GM18907 (cell line): Measurements from ENCODE around the gene LRBA.
"Not testable (repeated sequence)": the region's sequence is repeated elsewhere in the genome, so short reads cannot be mapped to it uniquely, and the experiment has no call there.

Experiments
- ATAC-seq: cut with Tn5 transposase; IDR thresholded peaks from one replicate; pipeline ENCODE4 v1.9.1; 2021; ENCODE audit warnings: mild to moderate bottlenecking, moderate library complexity; ENCODE audit not compliant: unreplicated experiment

The LRBA gene

GRCh38 chr4:150518559-150518958 lies 496.5 kb downstream of the LRBA start:
- ATAC-seq = no peak

- ATAC-seq = no peak
Observed at GRCh38 chr4:150515135-150515534, 499.9 kb downstream of the LRBA start.

DNA sequence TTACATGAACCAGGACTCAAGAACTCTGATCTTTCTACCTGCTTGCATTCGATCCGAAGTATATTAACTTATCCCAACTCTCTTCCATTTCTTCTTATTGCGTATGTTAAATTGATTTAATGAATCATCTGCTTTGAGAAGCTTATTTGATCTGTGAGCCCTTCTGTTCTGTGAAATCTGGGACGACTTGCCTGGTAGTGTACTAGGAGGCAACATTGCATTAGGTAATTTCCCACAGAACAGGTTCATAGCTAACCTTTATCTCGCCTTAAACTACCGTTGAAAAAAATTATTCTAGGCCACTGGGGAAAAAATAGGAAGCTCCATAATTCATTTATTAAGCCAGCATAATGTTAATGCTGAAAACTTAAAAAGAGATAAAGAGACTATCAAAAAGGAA lies 500.4 kb downstream of the LRBA start:
- no peak for ATAC-seq

DNA sequence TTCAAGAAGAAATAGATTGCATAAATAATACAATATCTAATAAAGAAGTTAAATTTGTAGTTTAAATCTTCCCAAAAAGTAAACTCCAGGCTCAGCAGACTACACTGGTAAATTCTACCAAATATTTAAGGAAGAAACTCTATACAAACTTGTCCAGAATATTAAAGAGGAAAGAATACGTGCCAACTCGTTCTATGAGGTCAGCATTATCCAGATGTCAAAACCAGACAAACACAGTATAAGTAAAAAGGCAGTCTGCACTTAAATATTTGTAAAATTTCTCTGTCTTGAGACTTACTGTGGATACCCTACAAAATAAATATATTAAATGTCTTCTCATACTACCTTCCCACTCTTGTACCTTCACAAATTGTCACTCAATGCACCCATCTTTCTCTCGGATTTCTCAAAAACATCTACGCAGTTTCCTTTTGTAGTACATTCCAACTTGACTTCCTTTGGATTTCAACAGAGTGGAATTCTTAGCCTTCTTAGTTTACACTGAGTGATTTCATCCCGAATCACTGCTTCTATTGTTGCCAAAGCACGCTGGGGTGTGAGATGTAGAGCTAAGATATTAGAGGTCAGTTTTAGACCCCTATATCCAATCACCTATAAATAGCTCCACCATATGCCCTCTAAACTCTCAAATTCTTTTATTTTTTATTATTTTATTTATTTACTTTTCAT lies 504.8 kb downstream of the LRBA start:
- no peak for ATAC-seq

GRCh38 chr4:150507656-150508055 lies 507.4 kb downstream of the LRBA start:
- not testable (repeated sequence) for ATAC-seq

- ATAC-seq = no peak
Observed at GRCh38 chr4:150501983-150502382, 513.1 kb downstream of the LRBA start.

DNA sequence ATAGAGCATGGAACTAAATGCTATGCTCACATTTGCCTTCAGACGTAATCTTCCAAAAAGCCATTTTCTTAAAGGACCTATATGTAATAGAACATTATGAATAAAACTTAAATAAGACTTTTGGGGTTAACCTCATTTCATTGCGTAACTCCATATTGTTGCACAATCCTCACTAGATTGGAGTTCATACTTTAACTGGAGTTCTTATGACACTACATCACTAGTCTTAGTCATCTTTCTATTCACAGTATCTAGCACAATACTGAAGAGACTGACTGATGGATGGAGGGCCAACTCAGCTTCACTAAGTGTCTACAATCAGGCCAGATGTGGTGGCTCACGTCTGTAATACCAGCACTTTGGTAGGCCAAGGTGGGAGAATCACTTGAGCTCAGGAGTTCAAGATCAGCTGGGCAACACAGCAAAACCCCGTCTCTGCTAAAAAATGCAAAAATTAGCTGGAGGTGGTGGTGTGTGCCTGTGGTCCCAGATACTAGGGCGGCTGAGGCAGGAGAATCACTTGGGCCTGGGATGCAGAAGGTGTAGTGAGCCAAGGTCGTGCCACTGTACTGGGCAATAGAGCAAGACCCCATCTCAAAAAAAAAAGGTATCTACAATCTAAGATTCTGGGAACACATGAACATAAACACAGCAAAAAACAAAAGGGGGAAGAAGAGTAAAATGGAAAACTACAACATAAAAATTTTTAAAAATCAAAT lies 513.9 kb downstream of the LRBA start:
- ATAC-seq = no peak

DNA sequence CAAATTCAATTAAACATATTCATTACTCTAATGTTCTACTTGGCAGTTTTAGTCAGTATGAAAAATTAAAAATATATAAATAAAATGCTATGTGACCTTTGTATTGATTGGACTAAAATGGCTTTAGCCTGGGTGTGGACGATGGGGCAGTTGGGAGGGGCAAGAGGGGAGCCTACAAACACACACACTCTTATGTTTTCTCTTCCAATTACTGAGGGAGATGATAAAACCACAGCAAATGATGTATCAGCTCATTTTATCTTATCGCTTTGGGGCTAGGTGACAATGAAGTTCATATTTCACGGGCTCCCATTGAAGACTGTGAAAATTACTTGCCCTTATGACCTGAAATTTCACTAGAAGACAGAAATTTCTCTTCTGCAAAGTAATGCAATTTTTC lies 517.5 kb downstream of the LRBA start:
- no peak for ATAC-seq

- ATAC-seq = no peak
Observed at GRCh38 chr4:150495550-150495949, 519.5 kb downstream of the LRBA start.

DNA sequence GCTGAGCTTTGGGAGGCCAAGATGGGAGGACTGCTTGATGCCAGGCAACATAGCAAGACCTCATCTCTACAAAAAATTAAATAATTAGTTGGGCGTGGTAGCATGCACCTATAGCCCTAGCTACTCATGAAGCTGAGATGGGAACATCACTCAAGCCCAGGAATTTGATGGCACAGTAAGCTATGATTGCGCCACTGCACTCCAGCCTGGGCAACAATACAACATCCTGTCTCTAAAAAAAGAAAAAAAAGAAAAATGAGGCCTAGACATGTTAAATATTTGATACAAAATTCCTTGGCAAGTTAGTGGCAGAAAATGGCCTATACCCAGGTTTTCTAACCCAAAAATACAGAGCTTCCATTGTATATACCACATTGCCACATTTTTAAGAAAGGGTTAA lies 521.2 kb downstream of the LRBA start:
- ATAC-seq = no peak

DNA sequence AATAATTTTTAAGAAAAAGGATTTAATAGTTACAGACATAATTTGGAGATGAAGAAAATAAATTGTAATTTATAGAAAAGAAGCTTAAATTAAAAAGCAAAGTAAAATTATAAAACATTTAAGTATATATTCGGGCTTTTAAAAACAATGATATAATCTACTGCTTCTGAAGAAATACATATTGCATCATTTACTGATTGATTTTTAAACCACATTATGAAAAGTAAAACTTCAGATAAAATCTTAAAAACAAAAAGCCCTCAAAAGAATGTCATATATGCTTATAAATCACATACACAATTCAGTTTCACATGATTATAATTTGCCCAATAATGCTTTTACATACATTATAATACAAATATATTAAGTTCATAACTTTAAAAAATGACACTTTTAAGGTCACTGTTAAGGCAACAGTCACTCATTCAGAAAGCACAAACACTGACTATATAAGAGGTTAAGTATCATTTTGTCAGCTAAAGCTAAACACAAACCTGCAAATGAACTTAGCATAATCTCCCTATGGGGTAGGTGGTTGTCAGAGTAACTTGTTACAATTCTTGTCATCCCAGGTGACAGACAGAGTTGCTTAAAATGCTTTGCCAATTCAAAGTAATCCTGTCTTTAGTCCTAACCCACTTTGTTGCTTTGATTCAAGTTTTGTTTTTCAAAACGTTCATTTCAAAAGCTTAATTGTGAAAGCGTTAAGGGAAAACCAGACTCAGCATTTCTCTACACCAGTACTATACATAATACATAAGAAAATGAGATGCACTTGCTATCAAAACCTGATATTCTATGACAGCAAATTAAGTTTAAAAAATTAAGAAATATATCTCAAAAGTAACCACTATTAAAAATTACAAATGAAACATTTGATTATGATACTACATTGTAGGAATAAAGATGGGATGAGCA lies 523.7 kb downstream of the LRBA start:
- ATAC-seq = no peak

DNA sequence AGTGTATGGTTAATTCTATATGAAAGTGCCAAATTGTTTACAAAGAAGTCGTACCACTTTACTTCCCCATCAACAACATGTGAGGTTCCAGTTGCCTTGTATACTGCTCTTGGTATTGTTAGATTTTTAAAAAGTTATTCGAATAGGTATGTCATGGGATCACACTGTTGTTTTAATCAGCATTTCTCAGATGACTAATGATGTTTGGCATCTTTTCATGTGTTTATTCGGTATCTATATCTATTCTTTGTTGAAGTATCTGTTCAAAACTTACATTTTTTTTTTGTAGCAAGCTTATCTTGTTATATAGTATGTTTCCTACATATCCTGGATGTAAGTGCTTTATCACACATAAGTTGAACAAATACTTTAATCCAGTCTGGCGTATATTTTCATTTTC lies 532.5 kb downstream of the LRBA start:
- ATAC-seq = no peak

GRCh38 chr4:150479657-150480056 lies 535.4 kb downstream of the LRBA start:
- ATAC-seq = no peak

- no peak for ATAC-seq
Observed at GRCh38 chr4:150477869-150478268, 537.2 kb downstream of the LRBA start.

DNA sequence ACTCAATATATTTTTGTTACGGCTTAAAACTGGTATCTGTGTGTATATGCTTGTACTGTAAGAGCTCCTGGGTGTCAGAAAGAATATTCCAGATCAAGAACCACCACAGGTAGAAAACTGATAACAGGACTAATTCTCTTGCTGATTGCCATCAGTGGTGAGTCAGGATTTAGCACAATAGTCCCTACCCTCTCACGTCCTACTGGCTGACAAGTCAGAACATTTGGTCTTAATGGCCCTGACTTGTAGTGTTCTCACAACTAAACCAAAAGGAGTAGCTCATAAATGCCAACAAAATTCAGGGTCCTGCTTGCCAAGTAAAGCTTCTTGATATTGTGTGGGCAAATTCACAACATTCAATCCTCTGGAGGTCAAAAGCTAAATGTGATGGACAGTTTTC lies 538.3 kb downstream of the LRBA start:
- ATAC-seq = no peak

GRCh38 chr4:150475763-150476162 lies 539.3 kb downstream of the LRBA start:
- no peak for ATAC-seq

- ATAC-seq = no peak
Observed at GRCh38 chr4:150464523-150464922, 550.6 kb downstream of the LRBA start.

DNA sequence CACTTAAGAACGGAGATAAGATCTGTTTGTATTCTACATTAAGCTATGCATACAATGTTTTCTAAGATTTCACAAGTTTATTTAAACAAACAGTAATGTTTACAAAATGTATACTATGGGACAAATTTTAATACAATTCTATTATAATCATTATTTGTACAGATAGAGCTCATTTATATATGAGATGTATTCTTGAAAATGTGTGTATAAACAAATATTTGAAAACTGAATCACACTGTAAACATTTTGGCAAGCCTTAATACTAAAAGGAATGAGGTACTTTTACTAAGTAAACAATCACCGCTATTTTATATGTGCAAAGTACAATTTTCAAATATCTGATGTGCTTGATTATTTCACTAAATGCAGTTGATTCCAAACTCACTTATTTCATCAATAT lies 552.3 kb downstream of the LRBA start:
- ATAC-seq = no peak

DNA sequence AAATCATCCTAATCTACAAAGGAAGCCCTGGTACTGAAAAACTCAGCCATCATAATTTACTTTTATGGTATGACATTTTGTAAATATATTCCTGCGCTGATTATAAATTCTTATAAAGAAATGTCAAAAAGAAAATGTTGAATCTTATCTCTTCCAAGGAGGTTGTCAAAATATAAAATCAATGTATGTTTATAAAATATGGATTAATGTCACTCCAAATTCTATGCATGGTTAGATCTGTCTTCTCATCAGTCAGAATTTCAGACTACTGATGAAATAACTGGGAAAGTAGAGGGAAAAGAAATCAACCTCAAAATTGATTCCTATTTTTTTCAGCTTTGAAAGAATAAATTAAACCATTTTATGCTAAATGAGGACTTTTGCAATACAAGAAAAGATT lies 553.1 kb downstream of the LRBA start:
- ATAC-seq = no peak

- ATAC-seq = no peak
Observed at GRCh38 chr4:150457802-150458201, 557.3 kb downstream of the LRBA start.

DNA sequence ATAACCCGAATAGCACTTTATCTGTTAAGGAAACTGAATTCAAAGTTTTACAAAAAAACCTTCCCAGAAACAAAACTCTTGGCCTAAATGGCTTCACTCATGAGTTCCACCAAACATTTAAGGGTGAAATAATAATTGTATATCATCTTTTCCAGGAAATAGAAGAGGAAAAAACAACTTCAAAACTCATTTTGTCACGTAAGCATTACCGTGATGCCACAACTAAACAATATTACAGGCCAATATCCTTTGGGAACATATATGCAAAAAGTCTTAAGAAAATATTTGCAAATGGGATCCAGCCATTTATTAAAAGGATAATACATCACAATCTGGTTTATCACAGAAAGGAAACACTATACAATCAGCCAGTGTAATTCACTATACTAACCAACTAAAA lies 563.2 kb downstream of the LRBA start:
- no peak for ATAC-seq

GRCh38 chr4:150447356-150447755 lies 567.7 kb downstream of the LRBA start:
- no peak for ATAC-seq
